ENCODE measurements around the gene HBB. TPM values are rescaled to one million over a fixed set of nuclear protein-coding genes. Genes with fewer than 3 reads are reported as not detected.
A peak's percentile ranks its signal among the peaks of the same experiment; 100 is the strongest.
"Not testable (repeated sequence)": the region's sequence is repeated elsewhere in the genome, so short reads cannot be mapped to it uniquely, and the experiment has no call there.

The HBB gene
- polyA plus RNA-seq, 3 donors, result 107 to 153 (median 133) TPM

GRCh38 chr11:5252192-5252918, 25.5 kb upstream of the HBB start:
- DNase-seq, result no peak

GRCh38 chr11:5251746-5252145, 24.9 kb upstream of the HBB start:
- no peak for DNase-seq

GRCh38 chr11:5250543-5251204, 23.8 kb upstream of the HBB start:
- DNase-seq, result no peak

GRCh38 chr11:5249807-5250396, 23.0 kb upstream of the HBB start, which contains the start of gene HBG1:
Gene HBG1 (minus strand): TSS chr11:5249857. CDS start chr11:5249804, 53 bp downstream.
- not testable (repeated sequence) for DNase-seq

GRCh38 chr11:5248498-5248897, 21.6 kb upstream of the HBB start:
- DNase-seq, result not testable (repeated sequence)

- no peak for DNase-seq
Measured at GRCh38 chr11:5247472-5248192, 20.8 kb upstream of the HBB start.

- DNase-seq, result no peak
Measured at GRCh38 chr11:5246772-5247471, 20.1 kb upstream of the HBB start.

- no peak for DNase-seq
Measured at GRCh38 chr11:5245155-5245554, 18.3 kb upstream of the HBB start.

- DNase-seq, result no peak
Measured at GRCh38 chr11:5243816-5244180, 16.9 kb upstream of the HBB start.

GRCh38 chr11:5242933-5243815, 16.3 kb upstream of the HBB start:
- DNase-seq, result no peak

- DNase-seq, result no peak
Measured at GRCh38 chr11:5242208-5242607, 15.3 kb upstream of the HBB start.

GRCh38 chr11:5241458-5241857, 14.6 kb upstream of the HBB start:
- DNase-seq, result no peak

- no peak for DNase-seq
Measured at GRCh38 chr11:5240458-5240857, 13.6 kb upstream of the HBB start.

GRCh38 chr11:5240056-5240455, 13.2 kb upstream of the HBB start:
- DNase-seq, result no peak

GRCh38 chr11:5239046-5239445, 12.2 kb upstream of the HBB start:
- DNase-seq, result no peak

GRCh38 chr11:5238486-5238885, 11.6 kb upstream of the HBB start:
- DNase-seq, result no peak

GRCh38 chr11:5237420-5237819, 10.5 kb upstream of the HBB start:
- DNase-seq, result no peak

GRCh38 chr11:5235364-5236095, 8.7 kb upstream of the HBB start:
- no peak for DNase-seq

GRCh38 chr11:5234381-5234834, 7.5 kb upstream of the HBB start, which contains the start of gene HBD:
Gene HBD (minus strand): TSS chr11:5234483. CDS start chr11:5234433, 50 bp downstream.
- peak; percentile 4 for DNase-seq

GRCh38 chr11:5233307-5233706, 6.4 kb upstream of the HBB start:
- DNase-seq, result no peak

Data from renal pelvis (tissue), 4 donors.